NCI-H2081 treated with DMSO at 0.1 percent for 48 hours (cell line): ENCODE data around the gene LIMK1.

Source experiments
- DNase-seq: peaks from one replicate; lab custom pipeline; 2025; lab: John Stamatoyannopoulos, UW

LIMK1 gene

GRCh38 chr7:74056096-74056915, 27.3 kb upstream of the LIMK1 start:
- DNase-seq: no peak

- no peak for DNase-seq
Observed at GRCh38 chr7:74057216-74057925, 26.2 kb upstream of the LIMK1 start.

GRCh38 chr7:74057987-74058386, 25.6 kb upstream of the LIMK1 start:
- DNase-seq: no peak

- DNase-seq: no peak
Observed at GRCh38 chr7:74058486-74058885, 25.1 kb upstream of the LIMK1 start.

GRCh38 chr7:74059037-74059436, 24.6 kb upstream of the LIMK1 start:
- no peak for DNase-seq

GRCh38 chr7:74059681-74060588, 23.7 kb upstream of the LIMK1 start:
- DNase-seq: no peak

GRCh38 chr7:74061840-74062539, 21.6 kb upstream of the LIMK1 start:
- DNase-seq: no peak

GRCh38 chr7:74063223-74063641, 20.4 kb upstream of the LIMK1 start:
- no peak for DNase-seq

GRCh38 chr7:74063646-74064045, 20.0 kb upstream of the LIMK1 start:
- DNase-seq: no peak

- no peak for DNase-seq
Observed at GRCh38 chr7:74064696-74065095, 18.9 kb upstream of the LIMK1 start.

GRCh38 chr7:74066626-74067025, 17.0 kb upstream of the LIMK1 start:
- DNase-seq: no peak

- DNase-seq: no peak
Observed at GRCh38 chr7:74068378-74069085, 15.1 kb upstream of the LIMK1 start.

- DNase-seq: no peak
Observed at GRCh38 chr7:74069086-74069541, 14.5 kb upstream of the LIMK1 start.

GRCh38 chr7:74069790-74070618, 13.6 kb upstream of the LIMK1 start:
- no peak for DNase-seq

GRCh38 chr7:74070619-74070921, 13.0 kb upstream of the LIMK1 start:
- DNase-seq: no peak

GRCh38 chr7:74071121-74071520, 12.5 kb upstream of the LIMK1 start:
- no peak for DNase-seq

GRCh38 chr7:74074770-74075169, 8.8 kb upstream of the LIMK1 start:
- DNase-seq: no peak

GRCh38 chr7:74078461-74078860, 5.1 kb upstream of the LIMK1 start:
- no peak for DNase-seq

GRCh38 chr7:74082770-74083116, 861 bp upstream of the LIMK1 start:
- no peak for DNase-seq

- DNase-seq: no peak
Observed at GRCh38 chr7:74083928-74084721, 521 bp downstream of the LIMK1 start.
